Measurements from ENCODE around the gene IFNA5. TPM values are rescaled to one million over a fixed set of nuclear protein-coding genes. Genes with fewer than 3 reads are reported as not detected.

Gene IFNA5
- total and polyA plus RNA-seq, 2 of the 13 experiments (the other 11 are each of a cell fraction or from before 2014, with no cell fraction given) = not detected

DNA sequence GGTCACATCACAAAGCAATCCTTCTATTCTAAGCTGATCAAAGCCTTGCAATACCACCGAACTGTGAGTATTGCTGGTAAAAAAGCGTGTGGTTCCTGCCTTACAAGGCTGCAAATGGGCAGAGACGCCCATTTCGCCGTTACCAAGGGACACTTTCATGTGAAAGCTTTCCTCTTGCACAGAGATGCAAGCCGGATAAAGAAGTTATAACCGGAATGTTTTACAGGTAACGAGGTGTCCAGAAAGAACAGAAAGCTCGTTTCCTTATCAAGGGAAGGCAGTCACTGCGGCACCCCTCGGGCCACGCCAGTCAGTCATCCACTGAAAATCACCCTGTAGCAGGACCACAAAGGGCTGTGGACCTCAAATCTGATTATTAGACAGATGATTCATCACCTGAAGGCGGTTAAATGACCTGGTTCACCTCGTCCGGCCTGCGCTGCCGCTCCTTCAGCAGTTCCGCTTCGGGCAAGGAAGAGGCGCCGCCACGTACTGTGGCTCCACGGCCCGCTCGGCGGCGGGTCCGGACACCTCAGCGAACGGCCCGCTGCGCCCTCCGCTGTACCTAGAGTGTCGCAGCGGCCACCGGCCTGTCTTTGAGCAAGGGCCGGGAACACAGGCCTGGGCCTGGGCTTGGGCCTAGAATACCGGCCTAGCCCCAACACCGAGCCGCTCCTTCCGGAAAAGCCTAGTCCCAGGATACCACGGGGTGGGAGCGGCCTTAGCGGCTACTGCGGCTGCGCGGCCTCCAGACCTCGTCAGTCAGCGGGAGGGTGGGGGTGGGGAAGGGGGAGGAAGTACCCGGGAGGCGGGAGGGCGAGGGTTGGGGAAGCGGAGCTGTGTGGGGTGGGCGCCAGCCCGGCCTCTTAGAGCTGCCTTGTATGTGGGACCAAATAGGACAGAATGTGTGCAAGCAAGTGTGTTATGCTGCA is 29.9 kb upstream of the IFNA5 start, which contains the start of gene KLHL9 (continued):
- TF ChIP-seq, protein P1, sequence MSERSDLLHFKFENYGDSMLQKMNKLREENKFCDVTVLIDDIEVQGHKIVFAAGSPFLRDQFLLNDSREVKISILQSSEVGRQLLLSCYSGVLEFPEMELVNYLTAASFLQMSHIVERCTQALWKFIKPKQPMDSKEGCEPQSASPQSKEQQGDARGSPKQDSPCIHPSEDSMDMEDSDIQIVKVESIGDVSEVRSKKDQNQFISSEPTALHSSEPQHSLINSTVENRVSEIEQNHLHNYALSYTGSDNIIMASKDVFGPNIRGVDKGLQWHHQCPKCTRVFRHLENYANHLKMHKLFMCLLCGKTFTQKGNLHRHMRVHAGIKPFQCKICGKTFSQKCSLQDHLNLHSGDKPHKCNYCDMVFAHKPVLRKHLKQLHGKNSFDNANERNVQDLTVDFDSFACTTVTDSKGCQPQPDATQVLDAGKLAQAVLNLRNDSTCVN (CRISPR knock-in tag; IDR thresholded peaks at IDR 0.05; ENCODE audit: borderline replicate concordance) = peak; percentile 40; the same call in 1 of the 2 replicates
- no peak for TF ChIP-seq TCF12 (IDR thresholded peaks at IDR 0.05)
- no peak for TF ChIP-seq TCF12 (CRISPR knock-in tag; IDR thresholded peaks at IDR 0.05)
- TF ChIP-seq FOSL1 (CRISPR knock-in tag; IDR thresholded peaks at IDR 0.05; ENCODE audit: borderline replicate concordance) = 0 out of 2 replicates have a peak, but pooled peaks have one; percentile 41
- no peak for TF ChIP-seq SP4 (CRISPR knock-in tag; IDR thresholded peaks at IDR 0.05)
- TF ChIP-seq ZNF792 (CRISPR knock-in tag; IDR thresholded peaks at IDR 0.05) = peak; percentile 59; the same call in 1 of the 2 replicates
- peak; percentile 91 for TF ChIP-seq ZNF598 (CRISPR knock-in tag; IDR thresholded peaks at IDR 0.05; ENCODE audit: borderline replicate concordance)
- TF ChIP-seq PHF20 (CRISPR knock-in tag; IDR thresholded peaks at IDR 0.05) = peak; percentile 92
- no peak for TF ChIP-seq SUZ12 (IDR thresholded peaks at IDR 0.05; ENCODE audit: low read depth, low read length)
- TF ChIP-seq ARNT (IDR thresholded peaks at IDR 0.05) = no peak
- TF ChIP-seq ZNF724P (CRISPR knock-in tag; IDR thresholded peaks at IDR 0.05; ENCODE audit: borderline replicate concordance) = peak; percentile 11; the same call in 1 of the 2 replicates
- no peak for TF ChIP-seq ARID2 (CRISPR knock-in tag; IDR thresholded peaks at IDR 0.05; ENCODE audit: borderline replicate concordance)
- TF ChIP-seq GTF3A (CRISPR knock-in tag; conservative IDR thresholded peaks at IDR 0.05) = no peak
- peak; percentile 62; the same call in 1 of the 2 replicates for TF ChIP-seq STAT5B (CRISPR knock-in tag; IDR thresholded peaks at IDR 0.05)
- TF ChIP-seq RNF219 (CRISPR knock-in tag; IDR thresholded peaks at IDR 0.05) = no peak
- TF ChIP-seq ZBTB42 (CRISPR knock-in tag; IDR thresholded peaks at IDR 0.05) = no peak
- TF ChIP-seq, protein P2, sequence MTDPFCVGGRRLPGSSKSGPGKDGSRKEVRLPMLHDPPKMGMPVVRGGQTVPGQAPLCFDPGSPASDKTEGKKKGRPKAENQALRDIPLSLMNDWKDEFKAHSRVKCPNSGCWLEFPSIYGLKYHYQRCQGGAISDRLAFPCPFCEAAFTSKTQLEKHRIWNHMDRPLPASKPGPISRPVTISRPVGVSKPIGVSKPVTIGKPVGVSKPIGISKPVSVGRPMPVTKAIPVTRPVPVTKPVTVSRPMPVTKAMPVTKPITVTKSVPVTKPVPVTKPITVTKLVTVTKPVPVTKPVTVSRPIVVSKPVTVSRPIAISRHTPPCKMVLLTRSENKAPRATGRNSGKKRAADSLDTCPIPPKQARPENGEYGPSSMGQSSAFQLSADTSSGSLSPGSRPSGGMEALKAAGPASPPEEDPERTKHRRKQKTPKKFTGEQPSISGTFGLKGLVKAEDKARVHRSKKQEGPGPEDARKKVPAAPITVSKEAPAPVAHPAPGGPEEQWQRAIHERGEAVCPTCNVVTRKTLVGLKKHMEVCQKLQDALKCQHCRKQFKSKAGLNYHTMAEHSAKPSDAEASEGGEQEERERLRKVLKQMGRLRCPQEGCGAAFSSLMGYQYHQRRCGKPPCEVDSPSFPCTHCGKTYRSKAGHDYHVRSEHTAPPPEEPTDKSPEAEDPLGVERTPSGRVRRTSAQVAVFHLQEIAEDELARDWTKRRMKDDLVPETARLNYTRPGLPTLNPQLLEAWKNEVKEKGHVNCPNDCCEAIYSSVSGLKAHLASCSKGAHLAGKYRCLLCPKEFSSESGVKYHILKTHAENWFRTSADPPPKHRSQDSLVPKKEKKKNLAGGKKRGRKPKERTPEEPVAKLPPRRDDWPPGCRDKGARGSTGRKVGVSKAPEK (CRISPR knock-in tag; IDR thresholded peaks at IDR 0.05; ENCODE audit: borderline replicate concordance) = no peak
- no peak for TF ChIP-seq NAIF1 (CRISPR knock-in tag; IDR thresholded peaks at IDR 0.05; ENCODE audit: borderline replicate concordance)
- TF ChIP-seq SRSF4 (IDR thresholded peaks at IDR 0.05; ENCODE audit: low read depth, low read length, poor library complexity, severe bottlenecking) = no peak
- TF ChIP-seq GRHL1 (CRISPR knock-in tag; conservative IDR thresholded peaks at IDR 0.05) = no peak
- no peak for TF ChIP-seq ATRX (CRISPR knock-in tag; IDR thresholded peaks at IDR 0.05; ENCODE audit: borderline replicate concordance)

All from HepG2 (cell line).